Heart left ventricle (tissue), 13 donors: ENCODE data around the gene CTSE.

Source experiments
- CTCF ChIP-seq, 12 donors: fragments of 200-600 bp; sonication (generic) in 4 of 12; IDR thresholded peaks; one replicate each; pipeline versions ENCODE4 v1.5.0 to v1.8.0; 2018 to 2022; ENCODE audit warnings: antibody characterized with exemption in 12 of 12, mild to moderate bottlenecking in 5 of 12
- POLR2A ChIP-seq, 2 donors: fragments of 450-650 bp; IDR thresholded peaks; one replicate each; pipeline ENCODE4 v1.6.1; 2017; ENCODE audit warnings: antibody characterized with exemption in 2 of 2, mild to moderate bottlenecking in 2 of 2, moderate library complexity in 2 of 2
- donor health status: ischemic (EF 13 %, LVEDD 7.1; RV severe dilation, severe dysfunction).
- donor health status: DM: no; HTN: yes; CAD: no.
- donor health status: DM: no; HTN: no; CAD: no.
- donor health status: ischemic (EF 25% LVEDD 6.9; RV normal size, moderate dysfunction).
- donor health status: ischemic (EF 25% LVEDD 5.7; RV mildly dilated, moderate dysfunction).
- donor health status: ischemic (EF 35%, LVEDD 5.7; RV mildly dilated, moderate dysfunction).
- donor health status: nonischemic (EF 11% LVEDD 7.7; RV severe dilation, severe dysfunction).
- donor health status: DM: yes; HTN: yes; CAD: no.
- donor health status: PGD.
- donor health status: ischemic (EF 29% LVEDD 5.4; RV normal size, mild dysfunction).
- donor health status: nonischemic (EF 23%, LVEDD 6.1; RV moderate dilation, normal function).

GRCh38 chr1:206039046-206039973, 15.6 kb upstream of the CTSE start:
- TF ChIP-seq CTCF (IDR thresholded peaks at IDR 0.05): no peak
- TF ChIP-seq POLR2A (IDR thresholded peaks at IDR 0.05): no peak
